ENCODE results near the gene OMP.

OMP gene

DNA sequence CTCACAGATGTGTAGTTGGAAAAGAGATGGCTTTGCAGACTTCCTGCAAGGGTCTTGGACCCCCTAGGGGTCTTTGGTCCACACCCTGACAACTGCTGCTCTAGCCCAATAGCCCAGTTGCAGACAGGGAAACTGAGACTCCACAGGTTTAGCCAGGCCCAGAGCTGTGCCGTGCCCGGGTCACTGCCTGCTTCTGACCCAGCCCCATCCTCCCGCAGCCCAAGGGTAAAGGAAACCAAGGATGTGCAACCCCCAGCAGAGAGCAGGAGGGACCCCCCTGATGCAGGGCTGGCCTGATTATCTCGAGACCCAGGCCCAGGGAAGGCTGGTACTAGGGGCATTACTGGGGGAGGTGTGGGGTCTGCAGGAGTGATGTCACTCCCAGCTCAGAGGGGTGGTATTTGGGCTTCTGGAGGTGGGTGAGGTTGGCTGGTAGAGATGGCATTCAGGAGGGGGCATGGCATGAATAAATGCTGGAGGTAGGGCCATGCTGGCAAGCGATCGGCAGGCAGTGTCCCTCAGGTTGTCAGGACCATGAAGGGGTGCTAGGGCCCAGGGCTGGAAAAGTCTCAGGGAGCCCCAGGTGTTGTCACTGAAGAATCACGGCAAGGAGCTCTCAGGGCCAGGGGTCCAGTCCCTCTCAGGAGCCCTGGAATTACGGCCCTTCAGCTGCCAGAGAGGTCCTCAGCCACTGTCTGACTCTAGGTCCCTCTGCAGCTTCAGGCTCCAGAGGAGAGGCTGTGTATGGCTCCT is 46.5 kb downstream of the OMP start:
- Histone ChIP-seq H3K36me3 (ENCODE audit: control insufficient read depth, low read depth, low read length) (no peaks in the 10 kb centered on the region), H3K9ac (ENCODE audit: low read length) (no peak overlapping the region), H3K9me3 (ENCODE audit: control insufficient read depth, low read depth, low read length) (no peaks in the 10 kb centered on the region), H3K27ac (ENCODE audit: low read length) (no peak overlapping the region), H3K4me1 (ENCODE audit: control insufficient read depth, low read depth, low read length) (peaks cover 9% of the 10 kb centered on the region), H3K4me3 (ENCODE audit: low read length) (no peak overlapping the region), H3K27me3 (ENCODE audit: control insufficient read depth, insufficient read depth, low read length) (no peaks in the 10 kb centered on the region)

GRCh38 chr11:77149716-77150392 is 47.2 kb downstream of the OMP start:
- no peaks in the 10 kb centered on the region for H3K27me3 ChIP-seq (ENCODE audit: control insufficient read depth, insufficient read depth, low read length)
- H3K9ac ChIP-seq (ENCODE audit: low read length), result no peak overlapping the region
- peaks cover 9% of the 10 kb centered on the region for H3K4me1 ChIP-seq (ENCODE audit: control insufficient read depth, low read depth, low read length)
- no peaks in the 10 kb centered on the region for H3K36me3 ChIP-seq (ENCODE audit: control insufficient read depth, low read depth, low read length)
- no peak overlapping the region for H3K4me3 ChIP-seq (ENCODE audit: low read length)
- no peak overlapping the region for H3K27ac ChIP-seq (ENCODE audit: low read length)
- H3K9me3 ChIP-seq (ENCODE audit: control insufficient read depth, low read depth, low read length), result no peaks in the 10 kb centered on the region

GRCh38 chr11:77150836-77151235 is 48.2 kb downstream of the OMP start:
- H3K9ac ChIP-seq (ENCODE audit: low read length), result no peak overlapping the region
- no peaks in the 10 kb centered on the region for H3K27me3 ChIP-seq (ENCODE audit: control insufficient read depth, insufficient read depth, low read length)
- peaks cover 9% of the 10 kb centered on the region for H3K4me1 ChIP-seq (ENCODE audit: control insufficient read depth, low read depth, low read length)
- H3K4me3 ChIP-seq (ENCODE audit: low read length), result no peak overlapping the region
- H3K36me3 ChIP-seq (ENCODE audit: control insufficient read depth, low read depth, low read length), result no peaks in the 10 kb centered on the region
- no peaks in the 10 kb centered on the region for H3K9me3 ChIP-seq (ENCODE audit: control insufficient read depth, low read depth, low read length)
- H3K27ac ChIP-seq (ENCODE audit: low read length), result no peak overlapping the region

GRCh38 chr11:77151804-77152509 is 49.3 kb downstream of the OMP start:
- Histone ChIP-seq H3K9me3 (ENCODE audit: control insufficient read depth, low read depth, low read length) (no peaks in the 10 kb centered on the region), H3K4me3 (ENCODE audit: low read length) (no peak overlapping the region), H3K27me3 (ENCODE audit: control insufficient read depth, insufficient read depth, low read length) (no peaks in the 10 kb centered on the region), H3K36me3 (ENCODE audit: control insufficient read depth, low read depth, low read length) (no peaks in the 10 kb centered on the region), H3K4me1 (ENCODE audit: control insufficient read depth, low read depth, low read length) (peaks cover 9% of the 10 kb centered on the region), H3K9ac (ENCODE audit: low read length) (no peak overlapping the region), H3K27ac (ENCODE audit: low read length) (no peak overlapping the region)

DNA sequence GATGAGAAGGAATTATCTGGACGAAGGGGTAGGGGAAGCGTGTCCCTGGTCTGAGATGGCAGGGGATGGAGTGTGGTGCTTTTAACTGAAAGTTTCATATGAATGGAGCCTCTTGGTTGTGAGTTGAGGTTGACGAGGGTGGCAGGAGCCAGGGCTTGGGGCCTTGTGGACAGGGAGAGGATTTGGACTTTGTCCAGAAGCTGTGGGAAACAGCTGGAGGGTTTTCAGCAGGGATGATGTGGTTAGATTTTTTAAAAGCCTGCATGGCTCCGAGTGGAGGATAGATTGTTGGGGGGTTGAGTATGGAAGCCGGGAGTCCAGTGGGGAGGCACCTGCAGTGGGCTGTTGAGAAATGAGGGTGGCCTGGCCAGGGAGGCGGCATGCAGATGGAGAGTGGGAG is 50.2 kb downstream of the OMP start:
- no peak overlapping the region for H3K27ac ChIP-seq (ENCODE audit: low read length)
- no peak overlapping the region for H3K9ac ChIP-seq (ENCODE audit: low read length)
- H3K9me3 ChIP-seq (ENCODE audit: control insufficient read depth, low read depth, low read length), result no peaks in the 10 kb centered on the region

More for the DNA sequence above, 50.2 kb downstream of the OMP start:
- no peaks in the 10 kb centered on the region for H3K27me3 ChIP-seq (ENCODE audit: control insufficient read depth, insufficient read depth, low read length)
- H3K36me3 ChIP-seq (ENCODE audit: control insufficient read depth, low read depth, low read length), result no peaks in the 10 kb centered on the region
- H3K4me3 ChIP-seq (ENCODE audit: low read length), result no peak overlapping the region
- peaks cover 9% of the 10 kb centered on the region for H3K4me1 ChIP-seq (ENCODE audit: control insufficient read depth, low read depth, low read length)
